GM18526 (cell line): ENCODE measurements around the gene GNAQ.

Experiments
- POLR2A ChIP-seq: IDR thresholded peaks from 3 replicates; pipeline ENCODE4 v1.6.1; 2011; ENCODE audit not compliant: insufficient read length; ENCODE audit errors: extremely low read depth

GNAQ gene

GRCh38 chr9:77827104-77827784, 204.4 kb downstream of the GNAQ start:
- no peak for TF ChIP-seq POLR2A

DNA sequence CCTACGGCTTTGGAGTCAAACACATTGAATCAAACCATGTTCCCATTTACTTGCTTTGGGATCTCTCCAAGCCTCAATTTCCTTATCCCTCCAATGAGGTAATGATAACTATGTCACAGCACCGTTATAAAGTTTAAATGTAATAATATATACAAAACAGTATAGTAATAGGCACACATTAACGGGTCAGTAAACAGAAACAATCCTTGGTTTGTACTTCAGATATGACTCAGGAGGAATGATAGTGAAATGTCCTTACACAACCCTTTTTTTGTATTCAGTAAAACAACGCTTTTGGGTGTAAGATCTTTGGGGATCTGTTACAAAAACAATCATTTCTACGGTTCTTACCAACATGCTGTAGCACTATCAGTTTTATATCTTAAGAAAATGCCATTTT, 205.0 kb downstream of the GNAQ start:
- TF ChIP-seq POLR2A, result no peak

DNA sequence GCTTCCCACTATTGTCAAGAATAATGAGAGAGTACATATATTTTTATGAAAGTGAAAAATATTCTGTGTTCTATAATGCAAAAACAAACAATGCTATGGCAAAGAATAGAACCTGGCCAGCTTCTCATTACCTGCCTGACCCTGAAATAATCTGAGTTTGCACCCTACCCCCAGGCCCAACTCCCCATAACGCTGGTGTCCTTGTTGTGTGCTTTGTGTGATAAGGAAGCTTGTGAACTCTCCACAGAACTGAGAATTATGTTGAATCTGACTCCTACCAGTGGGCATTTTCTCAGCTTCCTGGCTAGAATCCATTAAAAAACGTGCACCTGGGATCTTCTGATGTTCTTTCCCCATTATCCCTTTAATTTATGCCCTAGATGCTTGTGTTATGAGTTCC, 205.5 kb downstream of the GNAQ start:
- no peak for TF ChIP-seq POLR2A

DNA sequence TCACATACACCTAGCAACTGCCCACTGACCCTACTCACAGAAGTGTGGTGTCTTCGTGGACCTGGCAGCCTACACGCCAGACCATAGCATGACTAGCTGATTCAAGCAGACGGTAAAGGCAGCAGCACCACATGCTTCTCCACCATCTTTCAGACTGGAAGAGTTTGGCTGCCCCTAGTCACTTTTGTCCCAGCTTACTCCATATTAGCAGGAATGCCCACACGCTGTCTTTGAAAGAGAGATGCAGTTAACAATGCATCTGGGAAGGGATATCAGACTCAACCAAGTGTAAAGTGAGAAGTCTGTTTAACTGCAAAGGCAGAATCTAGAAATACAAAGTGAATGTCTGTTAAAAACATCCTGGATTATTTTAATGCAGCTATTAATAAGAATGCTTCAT, 206.2 kb downstream of the GNAQ start:
- TF ChIP-seq POLR2A, result no peak

DNA sequence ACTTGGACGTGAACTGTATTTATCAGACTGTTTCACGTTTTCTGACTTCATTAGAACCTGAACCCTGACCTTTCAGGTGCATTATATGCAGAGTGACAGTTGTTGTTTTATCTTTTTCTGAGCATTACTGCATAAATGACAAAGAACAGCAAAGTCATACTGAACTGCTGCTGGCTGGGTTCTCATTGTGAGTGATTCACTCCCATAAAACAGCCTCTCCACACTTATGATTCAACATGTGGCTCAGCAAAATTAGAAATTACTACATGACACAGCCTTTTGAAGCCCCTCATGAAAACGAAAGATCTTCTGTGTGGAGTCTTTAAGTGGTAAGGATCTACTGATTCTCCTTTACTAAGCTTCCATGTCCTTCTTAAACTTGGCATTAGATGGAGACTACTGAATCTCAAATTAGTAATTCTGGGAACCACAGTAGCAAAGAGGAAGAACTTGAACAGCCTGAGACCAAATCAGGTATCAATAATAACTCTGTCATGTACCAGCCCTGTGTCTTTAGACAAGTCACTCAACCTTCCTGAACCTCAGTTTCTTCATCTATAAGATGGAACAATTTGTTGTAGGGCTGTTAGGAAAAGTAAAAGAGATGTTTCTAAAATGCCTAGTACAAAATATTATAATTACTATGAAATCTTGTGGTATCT, 211.2 kb downstream of the GNAQ start:
- no peak for TF ChIP-seq POLR2A

DNA sequence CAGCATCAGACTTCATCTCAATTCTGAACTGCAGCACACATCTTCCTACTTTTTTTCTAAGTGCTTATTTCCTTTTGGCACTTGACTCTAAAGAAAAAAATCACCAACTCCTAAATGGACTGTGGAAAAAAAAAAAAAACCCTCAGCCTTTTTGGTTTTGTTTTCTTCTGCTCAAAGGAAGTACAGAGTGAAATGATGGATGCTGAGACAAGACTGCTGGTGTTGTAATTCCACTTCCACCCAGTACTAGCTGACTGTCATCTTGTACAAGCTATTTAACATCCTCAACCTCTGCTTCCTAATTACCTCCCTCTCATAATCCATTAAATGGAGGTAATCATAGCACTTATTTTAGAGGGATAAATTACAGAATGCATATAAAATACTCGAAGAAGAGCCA, 212.0 kb downstream of the GNAQ start:
- no peak for TF ChIP-seq POLR2A

GRCh38 chr9:77817590-77818311, 213.9 kb downstream of the GNAQ start:
- no peak for TF ChIP-seq POLR2A

DNA sequence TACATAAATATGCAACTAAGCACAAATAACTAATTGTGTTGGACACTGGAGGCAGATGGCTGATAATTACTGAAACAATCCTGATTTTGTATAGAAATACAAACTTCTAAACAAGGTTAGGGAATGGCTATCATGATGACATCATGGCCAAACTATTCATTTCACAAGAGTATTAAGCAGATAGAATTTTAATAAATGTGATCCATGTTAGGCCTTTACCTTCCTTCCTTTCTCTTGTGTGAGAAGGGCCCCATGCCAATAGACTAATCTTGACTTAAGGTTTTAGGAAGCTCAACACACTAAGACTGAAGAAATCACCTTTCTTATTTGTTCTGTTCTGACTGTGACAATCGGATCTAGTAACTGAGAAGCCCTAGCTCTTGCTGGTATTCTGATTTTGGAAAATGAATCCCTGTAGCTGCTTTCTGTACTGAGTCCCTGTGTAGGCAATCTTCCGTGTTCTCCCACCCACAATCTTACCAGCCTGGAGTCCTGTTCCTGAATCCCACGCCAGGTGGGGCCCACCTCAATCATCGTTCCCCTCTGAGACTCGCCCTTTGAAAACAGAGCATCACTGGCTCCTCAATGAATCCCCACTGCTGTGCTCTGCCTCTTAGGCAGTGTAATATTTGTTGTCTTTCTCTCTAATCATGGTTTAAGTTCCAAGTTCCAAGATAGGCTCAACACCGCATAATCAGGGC, 214.8 kb downstream of the GNAQ start:
- TF ChIP-seq POLR2A, result no peak

DNA sequence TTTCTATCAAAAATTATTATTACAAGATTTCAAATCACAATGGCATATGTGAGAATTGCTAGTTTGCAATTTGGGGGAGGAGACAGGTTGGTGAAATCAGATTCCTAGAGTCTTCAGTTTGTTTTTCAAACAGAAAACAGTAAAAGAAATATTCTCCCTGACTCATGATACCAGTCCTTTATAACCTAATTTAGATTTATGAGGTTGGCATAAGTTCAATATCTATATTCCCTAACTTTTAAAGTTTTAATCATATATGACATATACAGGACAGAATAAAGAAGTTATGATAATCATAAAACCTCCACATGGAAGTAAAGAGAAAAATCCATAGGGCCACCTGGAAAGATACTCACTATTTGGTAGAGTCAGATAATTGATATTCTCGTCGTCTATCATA, 216.4 kb downstream of the GNAQ start:
- no peak for TF ChIP-seq POLR2A

DNA sequence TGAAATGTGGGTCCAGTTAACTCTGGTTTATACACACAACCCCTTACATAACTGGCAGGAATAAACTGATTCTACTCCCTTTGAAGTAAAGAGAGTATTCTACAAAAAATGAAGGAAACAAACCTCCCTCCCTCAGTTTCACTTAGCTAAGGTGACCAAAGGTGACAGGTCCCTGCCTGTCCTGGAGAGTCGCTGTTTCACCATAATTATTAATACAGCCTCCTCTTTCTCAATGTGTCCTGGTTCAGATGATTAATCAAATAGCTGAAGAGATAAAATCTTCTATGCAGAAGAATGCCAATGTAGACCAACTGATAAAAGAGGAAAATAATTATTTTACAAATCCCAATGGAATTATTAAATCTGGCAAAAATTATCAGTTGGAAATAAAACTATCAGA, 219.8 kb downstream of the GNAQ start:
- no peak for TF ChIP-seq POLR2A

- no peak for TF ChIP-seq POLR2A
Observed at GRCh38 chr9:77810637-77811119, 220.9 kb downstream of the GNAQ start.

GRCh38 chr9:77810047-77810446, 221.6 kb downstream of the GNAQ start:
- no peak for TF ChIP-seq POLR2A

GRCh38 chr9:77809552-77809951, 222.1 kb downstream of the GNAQ start:
- no peak for TF ChIP-seq POLR2A

DNA sequence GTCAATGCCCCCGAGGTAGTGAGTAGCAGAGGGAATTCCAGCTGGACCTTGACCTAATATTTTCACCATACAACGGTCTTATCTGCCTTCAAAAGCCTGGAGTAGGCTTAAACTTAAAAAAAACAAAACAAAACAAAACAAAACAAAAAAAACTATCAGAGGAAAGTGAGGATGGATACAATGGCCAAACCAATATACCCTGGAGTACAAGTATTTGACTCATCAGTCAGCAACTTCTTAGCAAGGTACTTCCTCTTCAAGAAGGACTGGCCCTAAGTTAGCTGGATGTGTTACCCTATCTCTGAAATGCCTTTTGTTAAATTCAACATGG, 222.9 kb downstream of the GNAQ start:
- no peak for TF ChIP-seq POLR2A

- no peak for TF ChIP-seq POLR2A
Observed at GRCh38 chr9:77807846-77808750, 223.5 kb downstream of the GNAQ start.
